Body of pancreas (tissue), 4 donors: ENCODE measurements around the gene CNIH1.

Experiments used
- CTCF ChIP-seq, 7 experiments: fragments of 450-650 bp in 4 of 7; fragments of 200-600 bp in 3 of 7; sonication (generic) in 3 of 7; IDR thresholded peaks; one replicate each; pipeline ENCODE4 v1.5.1; 2016 to 2019; ENCODE audit warnings: antibody characterized with exemption in 7 of 7
- POLR2A ChIP-seq, 3 donors: fragments of 450-650 bp; IDR thresholded peaks; one replicate each; pipeline ENCODE4 v1.6.1; 2016; ENCODE audit warnings: antibody characterized with exemption in 3 of 3, mild to moderate bottlenecking in 2 of 3

GRCh38 chr14:54462048-54462447 lies 20.9 kb upstream of the CNIH1 start:
- TF ChIP-seq CTCF (IDR thresholded peaks at IDR 0.05), result no peak
- no peak for TF ChIP-seq POLR2A (IDR thresholded peaks at IDR 0.05)
